Mesodermal cell (in vitro differentiated cells): ENCODE measurements around the gene SIN3B. TPM values are rescaled to one million over a fixed set of nuclear protein-coding genes. Genes with fewer than 3 reads are reported as not detected.

Experiments used
- H3K27ac ChIP-seq: 2 replicates; pipeline ENCODE4 v1.7.0; 2013; ENCODE audit warnings: mild to moderate bottlenecking, low read depth, low read length, moderate library complexity; ENCODE audit not compliant: severe bottlenecking
- H3K36me3 ChIP-seq: 2 replicates; pipeline ENCODE4 v1.7.1; 2013; ENCODE audit warnings: mild to moderate bottlenecking, low read length, moderate library complexity; ENCODE audit not compliant: control insufficient read depth, insufficient read depth
- H3K4me1 ChIP-seq: one replicate; pipeline ENCODE4 v1.7.1; 2013; ENCODE audit warnings: mild to moderate bottlenecking, low read length; ENCODE audit not compliant: insufficient read depth, control insufficient read depth, poor library complexity, severe bottlenecking
- H3K4me3 ChIP-seq: 2 replicates; pipeline ENCODE4 v1.7.0; 2013; ENCODE audit warnings: low read length, control low read depth, mild to moderate bottlenecking; ENCODE audit not compliant: insufficient read depth, poor library complexity, severe bottlenecking; ENCODE audit errors: extremely low read depth
- H3K9me3 ChIP-seq: 2 replicates; pipeline ENCODE4 v1.7.1; 2013; ENCODE audit warnings: mild to moderate bottlenecking, low read length, moderate library complexity; ENCODE audit not compliant: control insufficient read depth
- WGBS, 2 experiments: methylation state at CpG; one replicate each; pipeline ENCODE4 v1.1.5; 2013; ENCODE audit warnings: missing lambda C conversion rate in 2 of 2; ENCODE audit not compliant: insufficient coverage in 2 of 2; 5-methylcytosine and 5-hydroxymethylcytosine counted together
- polyA plus RNA-seq, 2 experiments: library from polyadenylated mRNA; stranded (reverse); fragments of 50-300 nt; gene quantifications; one replicate each; pipeline ENCODE4 v1.2.3, GENCODE V29; 2013

SIN3B gene
- 54.0 TPM for polyA plus RNA-seq (2013, experiment 1 of 2)
- polyA plus RNA-seq (2013, experiment 2 of 2) = 42.7 TPM

- Histone ChIP-seq H3K9me3 (no peaks in the 10 kb centered on the region), H3K27ac (no peak within 1 kb of the TSS)
Measured at GRCh38 chr19:16829010-16829821, at the start of gene SIN3B. Gene SIN3B, plus strand, starts transcription at chr19:16829398. Its CDS starts 23 bp downstream, at chr19:16829421.

GRCh38 chr19:16779539-16780163 is 49.5 kb upstream of the SIN3B start:
- H3K36me3 ChIP-seq = no peaks in the 10 kb centered on the region
- no peaks in the 10 kb centered on the region for H3K4me1 ChIP-seq
- no peak overlapping the region for H3K4me3 ChIP-seq
- no peaks in the 10 kb centered on the region for H3K9me3 ChIP-seq
- no peak overlapping the region for H3K27ac ChIP-seq
- WGBS, 2 experiments = 65 to 100% methylated on average over 1 to 3 of the region's 3 CpGs

More at GRCh38 chr19:16829010-16829821, at the start of gene SIN3B:
- Histone ChIP-seq H3K4me1 (peaks cover 13% of the 10 kb centered on the region), H3K36me3 (peaks cover 39% of the 10 kb centered on the region), H3K4me3 (peak within 1 kb of the TSS; percentile 99)
- WGBS, 2 experiments = 3 to 4% methylated on average over 40 to 50 of the region's 63 CpGs

- H3K4me1 ChIP-seq = no peaks in the 10 kb centered on the region
- H3K9me3 ChIP-seq = no peaks in the 10 kb centered on the region
- no peaks in the 10 kb centered on the region for H3K36me3 ChIP-seq
- no CpG with 5 or more reads among the region's 1 CpG for WGBS, 2 experiments
- H3K27ac ChIP-seq = no peak overlapping the region
- no peak overlapping the region for H3K4me3 ChIP-seq
Measured at GRCh38 chr19:16782719-16783118, 46.5 kb upstream of the SIN3B start.

GRCh38 chr19:16788479-16788878 is 40.7 kb upstream of the SIN3B start:
- WGBS, 2 experiments = no CpG with 5 or more reads among the region's 2 CpGs
- no peak overlapping the region for H3K4me3 ChIP-seq
- peaks cover 9% of the 10 kb centered on the region for H3K9me3 ChIP-seq
- no peak overlapping the region for H3K27ac ChIP-seq
- H3K4me1 ChIP-seq = no peaks in the 10 kb centered on the region
- H3K36me3 ChIP-seq = no peaks in the 10 kb centered on the region

- Histone ChIP-seq H3K4me3 (no peak overlapping the region), H3K4me1 (no peaks in the 10 kb centered on the region), H3K9me3 (peaks cover 9% of the 10 kb centered on the region), H3K36me3 (no peaks in the 10 kb centered on the region), H3K27ac (no peak overlapping the region)
- no CpG with 5 or more reads among the region's 1 CpG for WGBS, 2 experiments
Measured at GRCh38 chr19:16789238-16789637, 40.0 kb upstream of the SIN3B start.

GRCh38 chr19:16790051-16790450 is 39.1 kb upstream of the SIN3B start:
- WGBS, 2 experiments = no CpG with 5 or more reads among the region's 1 CpG
- no peak overlapping the region for H3K4me3 ChIP-seq

GRCh38 chr19:16791942-16792341 is 37.3 kb upstream of the SIN3B start:
- no peaks in the 10 kb centered on the region for H3K4me1 ChIP-seq
- no peaks in the 10 kb centered on the region for H3K36me3 ChIP-seq
- H3K27ac ChIP-seq = no peak overlapping the region
- no peak overlapping the region for H3K4me3 ChIP-seq
- H3K9me3 ChIP-seq = peaks cover 14% of the 10 kb centered on the region
- 80 to 94% methylated on average over 7 to 10 of the region's 10 CpGs for WGBS, 2 experiments

More at GRCh38 chr19:16790051-16790450, 39.1 kb upstream of the SIN3B start:
- H3K36me3 ChIP-seq = no peaks in the 10 kb centered on the region
- no peak overlapping the region for H3K27ac ChIP-seq
- H3K4me1 ChIP-seq = no peaks in the 10 kb centered on the region
- H3K9me3 ChIP-seq = peaks cover 9% of the 10 kb centered on the region

GRCh38 chr19:16794456-16795441 is 34.4 kb upstream of the SIN3B start:
- Histone ChIP-seq H3K4me1 (no peaks in the 10 kb centered on the region), H3K36me3 (no peaks in the 10 kb centered on the region), H3K4me3 (no peak overlapping the region), H3K27ac (no peak overlapping the region), H3K9me3 (peaks cover 9% of the 10 kb centered on the region)
- 77 to 87% methylated on average over 11 to 15 of the region's 17 CpGs for WGBS, 2 experiments

- no peak overlapping the region for H3K27ac ChIP-seq
- H3K36me3 ChIP-seq = no peaks in the 10 kb centered on the region
- no peak overlapping the region for H3K4me3 ChIP-seq
- 61 to 76% methylated on average over 3 of the region's 3 CpGs for WGBS, 2 experiments
- H3K4me1 ChIP-seq = no peaks in the 10 kb centered on the region
- peaks cover 9% of the 10 kb centered on the region for H3K9me3 ChIP-seq
Measured at GRCh38 chr19:16795731-16796130, 33.5 kb upstream of the SIN3B start.

- WGBS, 2 experiments = 100% methylated on average over 1 of the region's 3 CpGs
- Histone ChIP-seq H3K27ac (no peak overlapping the region), H3K36me3 (no peaks in the 10 kb centered on the region), H3K4me1 (no peaks in the 10 kb centered on the region), H3K9me3 (peaks cover 9% of the 10 kb centered on the region), H3K4me3 (no peak overlapping the region)
Measured at GRCh38 chr19:16797876-16798275, 31.3 kb upstream of the SIN3B start.
